Left ventricle myocardium inferior (tissue), 1 donor: ENCODE results near the gene ZNF853. TPM values are rescaled to one million over a fixed set of nuclear protein-coding genes. Genes with fewer than 3 reads are reported as not detected.

ENCODE experiments used
- DNase-seq: peaks from one replicate; pipeline ENCODE4 v3.0.0-alpha.2; 2020
- H3K27ac ChIP-seq: fragments of 200-600 bp; replicated peaks from 2 replicates; pipeline ENCODE4 v1.8.0; 2021
- H3K27me3 ChIP-seq: fragments of 200-600 bp; 2 replicates; pipeline ENCODE4 v1.8.0; 2021; ENCODE audit warnings: low read depth
- H3K36me3 ChIP-seq: fragments of 200-600 bp; 2 replicates; pipeline ENCODE4 v1.8.0; 2021
- H3K4me1 ChIP-seq: fragments of 200-600 bp; 2 replicates; pipeline ENCODE4 v1.8.0; 2021
- H3K4me3 ChIP-seq: fragments of 200-600 bp; 2 replicates; pipeline ENCODE4 v1.8.0; 2021; ENCODE audit warnings: mild to moderate bottlenecking, moderate library complexity
- H3K9me3 ChIP-seq: fragments of 200-600 bp; replicated peaks from 2 replicates; pipeline ENCODE4 v1.8.0; 2021
- CTCF ChIP-seq: fragments of 200-600 bp; IDR thresholded peaks from 2 replicates; pipeline ENCODE4 v1.8.0; 2021; ENCODE audit warnings: antibody characterized with exemption, mild to moderate bottlenecking, borderline replicate concordance
- intact Hi-C: fragments of 100-400 bp; cut with micrococcal nuclease; formaldehyde crosslinking; loops from one replicate; pipeline ENCODE4 v1.11.0; 2022
- total RNA-seq: library from RNA; stranded (reverse); fragmentation: NEBNext Ultra II Directional; extraction: Animal tissue kit (Norgen Biotek cat#: 25700); gene quantifications from one replicate; pipeline ENCODE4 v1.2.1, GENCODE V29; 2021
- donor health status: DM: no; HTN: yes; CAD: no; lungs with severe emphysema.

Gene ZNF853
- total RNA-seq, 1 donor from 2014 or later = 15.0 TPM

DNA sequence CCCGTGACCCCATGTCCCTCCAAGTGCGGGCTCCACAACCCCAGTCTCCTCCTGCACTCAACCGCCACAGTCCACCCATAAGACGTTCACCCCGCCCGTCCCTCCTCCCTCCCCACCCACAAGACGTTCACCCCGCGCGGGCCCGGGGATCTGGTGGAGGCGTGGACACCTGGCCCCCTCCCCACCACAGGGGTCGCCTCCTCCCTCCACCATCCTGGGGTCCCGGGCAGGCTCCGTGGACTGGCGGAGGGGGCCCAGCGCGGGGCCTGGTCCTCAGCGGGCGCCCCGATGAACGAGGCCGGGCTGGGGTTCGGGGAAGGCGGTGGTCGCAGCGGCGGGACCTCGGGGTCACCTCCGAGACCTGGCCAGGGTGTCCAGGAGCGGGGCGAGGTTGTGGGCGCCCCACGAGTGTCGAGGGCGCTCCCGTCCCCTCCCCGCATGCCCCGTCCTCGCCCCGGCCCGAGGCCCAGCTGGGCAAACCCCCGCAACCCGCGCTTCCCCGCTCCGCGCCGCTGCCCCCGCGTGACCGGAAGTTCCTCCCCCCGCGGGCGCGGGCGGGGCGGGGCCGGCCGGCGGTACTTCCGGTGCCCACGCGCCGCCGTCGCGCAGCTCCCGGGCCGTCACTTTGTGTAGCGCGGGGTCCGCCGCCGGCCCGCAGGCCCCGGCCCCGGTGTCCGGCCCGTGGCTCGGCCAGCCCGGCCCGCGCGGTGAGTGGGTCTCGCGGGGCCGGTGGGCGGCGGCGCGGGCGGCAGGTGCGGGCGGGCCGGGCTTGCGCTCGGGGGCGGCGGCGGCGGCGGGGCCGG is 21.5 kb downstream of the ZNF853 start, which contains the start of gene ZNF316:
ZNF316 (plus strand) TSS at position 578 of the 803 bp plus-strand sequence. CDS start 5,092 bp downstream, outside the sequence.
- Histone ChIP-seq H3K9me3 (no peaks in the 10 kb centered on the region), H3K36me3 (peaks cover 18% of the 10 kb centered on the region), H3K27me3 (no peaks in the 10 kb centered on the region), H3K27ac (peak within 1 kb of the TSS; percentile 84), H3K4me1 (peaks cover 38% of the 10 kb centered on the region), H3K4me3 (peak within 1 kb of the TSS; percentile 90)
- no peak for TF ChIP-seq CTCF
- peak; percentile 72 for DNase-seq
- intact Hi-C loops = no loop called here

GRCh38 chr7:6637544-6638229 is 22.3 kb downstream of the ZNF853 start:
- H3K27ac ChIP-seq = peak overlapping the region; percentile 78
- DNase-seq = no peak
- H3K27me3 ChIP-seq = no peaks in the 10 kb centered on the region
- peak overlapping the region; percentile 90 for H3K4me3 ChIP-seq
- intact Hi-C loops = no loop called here
- peaks cover 38% of the 10 kb centered on the region for H3K4me1 ChIP-seq
- H3K36me3 ChIP-seq = peaks cover 25% of the 10 kb centered on the region
- TF ChIP-seq CTCF = no peak
- H3K9me3 ChIP-seq = no peaks in the 10 kb centered on the region

DNA sequence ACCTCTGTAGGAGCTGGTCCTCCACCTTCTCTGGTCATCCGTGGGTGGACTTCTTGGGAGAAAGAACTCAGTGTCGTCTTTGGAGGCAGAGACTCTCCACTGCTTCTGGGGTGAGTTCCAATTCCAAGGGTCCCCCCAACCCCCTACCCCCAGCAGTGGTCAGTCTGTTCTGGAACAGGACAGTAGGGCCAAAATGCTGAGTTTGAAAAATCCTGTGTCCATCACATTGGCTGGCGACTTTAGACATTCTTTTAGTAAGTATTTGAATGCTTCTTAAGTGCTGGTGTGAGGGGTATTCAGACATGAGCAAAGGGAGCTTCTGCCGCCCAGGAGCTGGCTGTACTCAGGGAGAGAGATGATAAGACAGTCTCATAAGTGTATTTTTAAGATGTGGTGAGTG is 23.6 kb downstream of the ZNF853 start:
- DNase-seq = no peak
- Histone ChIP-seq H3K9me3 (no peaks in the 10 kb centered on the region), H3K4me1 (peaks cover 38% of the 10 kb centered on the region), H3K4me3 (peak overlapping the region; percentile 90), H3K36me3 (peaks cover 39% of the 10 kb centered on the region), H3K27ac (no peak overlapping the region), H3K27me3 (no peaks in the 10 kb centered on the region)
- intact Hi-C loops = no loop called here
- TF ChIP-seq CTCF = no peak

GRCh38 chr7:6639627-6640026 is 24.2 kb downstream of the ZNF853 start:
- intact Hi-C loops = no loop called here

More at GRCh38 chr7:6639627-6640026, 24.2 kb downstream of the ZNF853 start:
- Histone ChIP-seq H3K9me3 (no peaks in the 10 kb centered on the region), H3K27ac (no peak overlapping the region), H3K4me1 (peaks cover 38% of the 10 kb centered on the region), H3K27me3 (no peaks in the 10 kb centered on the region), H3K4me3 (no peak overlapping the region), H3K36me3 (peaks cover 45% of the 10 kb centered on the region)
- no peak for TF ChIP-seq CTCF
- DNase-seq = no peak
